ENCODE data around the gene C17orf113.

DNA sequence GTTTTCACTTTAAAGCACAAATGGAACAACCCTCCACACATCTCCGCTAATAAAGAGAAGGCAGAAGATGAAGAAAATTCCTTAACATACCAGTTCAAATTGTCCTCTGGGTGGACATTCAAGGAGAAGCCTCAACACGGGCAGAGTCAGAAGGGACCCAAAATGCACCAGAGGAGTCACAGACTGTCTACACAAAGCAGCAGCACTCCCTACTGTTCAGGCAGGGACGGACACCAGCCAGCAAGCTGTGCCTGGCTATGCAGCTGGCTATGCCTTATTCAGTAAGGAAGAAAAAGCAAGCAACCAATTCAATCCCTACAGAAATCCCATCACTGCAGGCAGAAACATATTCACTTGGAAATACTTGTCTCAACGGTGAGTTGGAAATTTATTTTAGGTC, 41.2 kb downstream of the C17orf113 start:
- TF ChIP-seq EZH2phosphoT487 (IDR thresholded peaks at IDR 0.05; ENCODE audit: borderline replicate concordance, low read length): no peak
- TF ChIP-seq, protein P1, sequence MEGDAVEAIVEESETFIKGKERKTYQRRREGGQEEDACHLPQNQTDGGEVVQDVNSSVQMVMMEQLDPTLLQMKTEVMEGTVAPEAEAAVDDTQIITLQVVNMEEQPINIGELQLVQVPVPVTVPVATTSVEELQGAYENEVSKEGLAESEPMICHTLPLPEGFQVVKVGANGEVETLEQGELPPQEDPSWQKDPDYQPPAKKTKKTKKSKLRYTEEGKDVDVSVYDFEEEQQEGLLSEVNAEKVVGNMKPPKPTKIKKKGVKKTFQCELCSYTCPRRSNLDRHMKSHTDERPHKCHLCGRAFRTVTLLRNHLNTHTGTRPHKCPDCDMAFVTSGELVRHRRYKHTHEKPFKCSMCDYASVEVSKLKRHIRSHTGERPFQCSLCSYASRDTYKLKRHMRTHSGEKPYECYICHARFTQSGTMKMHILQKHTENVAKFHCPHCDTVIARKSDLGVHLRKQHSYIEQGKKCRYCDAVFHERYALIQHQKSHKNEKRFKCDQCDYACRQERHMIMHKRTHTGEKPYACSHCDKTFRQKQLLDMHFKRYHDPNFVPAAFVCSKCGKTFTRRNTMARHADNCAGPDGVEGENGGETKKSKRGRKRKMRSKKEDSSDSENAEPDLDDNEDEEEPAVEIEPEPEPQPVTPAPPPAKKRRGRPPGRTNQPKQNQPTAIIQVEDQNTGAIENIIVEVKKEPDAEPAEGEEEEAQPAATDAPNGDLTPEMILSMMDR (conservative IDR thresholded peaks at IDR 0.05; ENCODE audit: low read depth, low read length): peak; percentile 40
